Immature natural killer cell (primary cell): ENCODE measurements around the gene PSMA6. TPM values are rescaled to one million over a fixed set of nuclear protein-coding genes. Genes with fewer than 3 reads are reported as not detected.
"Not testable (repeated sequence)": the region's sequence is repeated elsewhere in the genome, so short reads cannot be mapped to it uniquely, and the experiment has no call there.

Experiments used
- DNase-seq, 3 donors: peaks; one replicate each; pipeline ENCODE4 v3.0.0; 2022; ENCODE audit warnings: mixed read lengths in 1 of 3
- H3K27ac Mint-ChIP-seq, 6 donors: one replicate each; pipeline ENCODE4 v1.8.0; 2020; ENCODE audit warnings: mixed read lengths in 6 of 6, mild to moderate bottlenecking in 5 of 6, inconsistent platforms in 4 of 6, moderate library complexity in 3 of 6
- H3K27me3 Mint-ChIP-seq, 3 donors: one replicate each; pipeline ENCODE4 v1.8.0; 2020 to 2021; ENCODE audit warnings: low read depth in 3 of 3, mild to moderate bottlenecking in 3 of 3, mixed read lengths in 3 of 3, moderate library complexity in 3 of 3, inconsistent platforms in 1 of 3
- H3K36me3 Mint-ChIP-seq, 3 donors: one replicate each; pipeline ENCODE4 v1.8.0; 2020; ENCODE audit warnings: mixed read lengths in 3 of 3, inconsistent platforms in 2 of 3, mild to moderate bottlenecking in 2 of 3
- H3K4me1 Mint-ChIP-seq, 2 donors: one replicate each; pipeline ENCODE4 v1.8.0; 2020; ENCODE audit warnings: inconsistent platforms in 2 of 2, mild to moderate bottlenecking in 2 of 2, mixed read lengths in 2 of 2, moderate library complexity in 1 of 2
- H3K4me3 Mint-ChIP-seq, 5 donors: one replicate each; pipeline ENCODE4 v1.8.0; 2020; ENCODE audit warnings: mild to moderate bottlenecking in 5 of 5, mixed read lengths in 5 of 5, inconsistent platforms in 3 of 5, moderate library complexity in 3 of 5
- H3K9me3 Mint-ChIP-seq, 6 donors: one replicate each; pipeline ENCODE4 v1.8.0; 2020; ENCODE audit warnings: mild to moderate bottlenecking in 6 of 6, mixed read lengths in 6 of 6, inconsistent platforms in 4 of 6, moderate library complexity in 3 of 6
- polyA plus RNA-seq, 3 donors: library from polyadenylated mRNA; unstranded; fragments of 300-500 nt; fragmentation: Illumina TruSeq; gene quantifications; one replicate each; pipeline ENCODE4 v1.2.3, GENCODE V29; 2021

Gene PSMA6
- 100 to 1,000 TPM; 402 to 658 (median 537) TPM for polyA plus RNA-seq

- no peaks in the 10 kb centered on the region for H3K36me3 Mint-ChIP-seq
- peak within 1 kb of the TSS; percentile 96 to 98 (median 98) for H3K4me3 Mint-ChIP-seq
- H3K4me1 Mint-ChIP-seq: peaks cover 63 to 68% of the 10 kb centered on the region in 2 donors
- no peaks in the 10 kb centered on the region for H3K9me3 Mint-ChIP-seq
- peak within 1 kb of the TSS; percentile 98 to 99 (median 99) for H3K27ac Mint-ChIP-seq
- peak; percentile 97 to 98 (median 98) for DNase-seq
- peaks cover 6 to 19% (median 13%) of the 10 kb centered on the region in 3 donors for H3K27me3 Mint-ChIP-seq
Measured at GRCh38 chr14:35292051-35292769, at the start of gene PSMA6. TSS of gene PSMA6 (plus strand) at chr14:35292382. CDS start at chr14:35292477, 95 bp downstream.

GRCh38 chr14:35242599-35243311 lies 49.4 kb upstream of the PSMA6 start:
- no peak for DNase-seq
- Mint-ChIP-seq H3K27ac (no peak overlapping the region), H3K4me3 (no peak overlapping the region)

GRCh38 chr14:35243956-35244355 lies 48.2 kb upstream of the PSMA6 start:
- H3K4me1 Mint-ChIP-seq: peaks cover 15 to 33% of the 10 kb centered on the region in 2 donors
- H3K27me3 Mint-ChIP-seq: peaks cover 0 to 4% (median 3%) of the 10 kb centered on the region in 3 donors
- peaks cover 0 to 10% (median 0%) of the 10 kb centered on the region in 3 donors for H3K36me3 Mint-ChIP-seq
- no peak overlapping the region for H3K4me3 Mint-ChIP-seq
- no peak overlapping the region for H3K27ac Mint-ChIP-seq
- no peaks in the 10 kb centered on the region for H3K9me3 Mint-ChIP-seq
- DNase-seq: no peak

More at GRCh38 chr14:35242599-35243311, 49.4 kb upstream of the PSMA6 start:
- Mint-ChIP-seq H3K4me1 (peaks cover 9 to 26% of the 10 kb centered on the region in 2 donors), H3K27me3 (peaks cover 0 to 4% (median 3%) of the 10 kb centered on the region in 3 donors), H3K36me3 (peaks cover 0 to 7% (median 0%) of the 10 kb centered on the region in 3 donors), H3K9me3 (no peaks in the 10 kb centered on the region)

- Mint-ChIP-seq H3K27me3 (peaks cover 0 to 4% (median 3%) of the 10 kb centered on the region in 3 donors), H3K4me1 (peaks cover 15 to 27% of the 10 kb centered on the region in 2 donors), H3K4me3 (no peak overlapping the region), H3K36me3 (peaks cover 0 to 10% (median 0%) of the 10 kb centered on the region in 3 donors), H3K27ac (peak overlapping the region in 1 of 6 donors; percentile 21), H3K9me3 (no peaks in the 10 kb centered on the region)
- DNase-seq: no peak
Measured at GRCh38 chr14:35244542-35244941, 47.6 kb upstream of the PSMA6 start.

GRCh38 chr14:35245051-35245450 lies 47.1 kb upstream of the PSMA6 start:
- no peak for DNase-seq
- Mint-ChIP-seq H3K4me1 (peaks cover 14 to 22% of the 10 kb centered on the region in 2 donors), H3K9me3 (no peaks in the 10 kb centered on the region), H3K27ac (no peak overlapping the region), H3K27me3 (peaks cover 0 to 4% (median 2%) of the 10 kb centered on the region in 3 donors), H3K4me3 (no peak overlapping the region), H3K36me3 (peaks cover 0 to 10% (median 0%) of the 10 kb centered on the region in 3 donors)

- Mint-ChIP-seq H3K4me1 (peaks cover 7% of the 10 kb centered on the region in 2 donors), H3K27me3 (peaks cover 0 to 4% (median 0%) of the 10 kb centered on the region in 3 donors), H3K36me3 (peaks cover 0 to 10% (median 4%) of the 10 kb centered on the region in 3 donors), H3K9me3 (no peaks in the 10 kb centered on the region), H3K4me3 (no peak overlapping the region), H3K27ac (peak overlapping the region in 2 of 6 donors; percentile 13 to 32)
- DNase-seq: no peak
Measured at GRCh38 chr14:35247777-35248475, 44.3 kb upstream of the PSMA6 start.

- Mint-ChIP-seq H3K4me1 (peaks cover 7% of the 10 kb centered on the region in 2 donors), H3K27ac (peak overlapping the region in 3 of 6 donors; percentile 13 to 32 (median 18)), H3K9me3 (no peaks in the 10 kb centered on the region), H3K4me3 (no peak overlapping the region), H3K36me3 (peaks cover 0 to 10% (median 4%) of the 10 kb centered on the region in 3 donors), H3K27me3 (peaks cover 0 to 4% (median 0%) of the 10 kb centered on the region in 3 donors)
- no peak for DNase-seq
Measured at GRCh38 chr14:35248476-35248788, 43.8 kb upstream of the PSMA6 start.

- H3K4me3 Mint-ChIP-seq: no peak overlapping the region
- peaks cover 15 to 21% of the 10 kb centered on the region in 2 donors for H3K4me1 Mint-ChIP-seq
- H3K36me3 Mint-ChIP-seq: peaks cover 0 to 10% (median 4%) of the 10 kb centered on the region in 3 donors
- H3K9me3 Mint-ChIP-seq: no peaks in the 10 kb centered on the region
- H3K27ac Mint-ChIP-seq: peak overlapping the region in 2 of 6 donors; percentile 5 to 53
- DNase-seq: no peak
- peaks cover 0 to 7% (median 0%) of the 10 kb centered on the region in 3 donors for H3K27me3 Mint-ChIP-seq
Measured at GRCh38 chr14:35250319-35250718, 41.9 kb upstream of the PSMA6 start.

- Mint-ChIP-seq H3K9me3 (no peaks in the 10 kb centered on the region), H3K27ac (peak overlapping the region in 4 of 6 donors; percentile 3 to 56 (median 12)), H3K27me3 (peaks cover 0 to 5% (median 0%) of the 10 kb centered on the region in 3 donors), H3K4me3 (no peak overlapping the region), H3K36me3 (peaks cover 0 to 11% (median 4%) of the 10 kb centered on the region in 3 donors), H3K4me1 (peaks cover 17 to 21% of the 10 kb centered on the region in 2 donors)
- DNase-seq: no peak
Measured at GRCh38 chr14:35252451-35252868, 39.7 kb upstream of the PSMA6 start.

- H3K36me3 Mint-ChIP-seq: peaks cover 0 to 12% (median 4%) of the 10 kb centered on the region in 3 donors
- not testable (repeated sequence) for H3K9me3 Mint-ChIP-seq, DNase-seq, H3K4me3 Mint-ChIP-seq, H3K27me3 Mint-ChIP-seq
- peaks cover 17 to 21% of the 10 kb centered on the region in 2 donors for H3K4me1 Mint-ChIP-seq
- peak overlapping the region in 3 of 6 donors; percentile 27 to 56 (median 43) for H3K27ac Mint-ChIP-seq
Measured at GRCh38 chr14:35253056-35253455, 39.1 kb upstream of the PSMA6 start.

- not testable (repeated sequence) for H3K36me3 Mint-ChIP-seq, H3K27me3 Mint-ChIP-seq, DNase-seq, H3K4me3 Mint-ChIP-seq, H3K9me3 Mint-ChIP-seq
- H3K27ac Mint-ChIP-seq: peak overlapping the region in 4 of 6 donors; percentile 16 to 71 (median 52)
- peaks cover 11 to 14% of the 10 kb centered on the region in 2 donors for H3K4me1 Mint-ChIP-seq
Measured at GRCh38 chr14:35254034-35254622, 38.1 kb upstream of the PSMA6 start.

- Mint-ChIP-seq H3K4me1 (peaks cover 11 to 14% of the 10 kb centered on the region in 2 donors), H3K27ac (peak overlapping the region in 5 of 6 donors; percentile 50 to 71 (median 61)), H3K27me3 (peaks cover 0 to 7% (median 0%) of the 10 kb centered on the region in 3 donors), H3K36me3 (peaks cover 0 to 9% (median 4%) of the 10 kb centered on the region in 3 donors), H3K4me3 (peak overlapping the region in 1 of 5 donors; percentile 6), H3K9me3 (no peaks in the 10 kb centered on the region)
- peak; percentile 7 to 41 (median 19) for DNase-seq
Measured at GRCh38 chr14:35254736-35255135, 37.4 kb upstream of the PSMA6 start.

- H3K4me1 Mint-ChIP-seq: peaks cover 11 to 14% of the 10 kb centered on the region in 2 donors
- peaks cover 0 to 10% (median 2%) of the 10 kb centered on the region in 3 donors for H3K36me3 Mint-ChIP-seq
- DNase-seq: no peak
- H3K4me3 Mint-ChIP-seq: no peak overlapping the region
- peaks cover 0 to 7% (median 0%) of the 10 kb centered on the region in 3 donors for H3K27me3 Mint-ChIP-seq
- H3K27ac Mint-ChIP-seq: no peak overlapping the region
- H3K9me3 Mint-ChIP-seq: no peaks in the 10 kb centered on the region
Measured at GRCh38 chr14:35255711-35256110, 36.5 kb upstream of the PSMA6 start.
